SIG-M5 treated with dmso at 0.1 percent for 504 hours (cell line): ENCODE results near the gene NOTCH1.

Experiments
- DNase-seq: peaks from one replicate; lab custom pipeline; 2025; ENCODE audit not compliant: unreplicated experiment; lab: John Stamatoyannopoulos, UW

NOTCH1 gene

GRCh38 chr9:136532799-136533774, 12.8 kb downstream of the NOTCH1 start:
- DNase-seq: no peak

- no peak for DNase-seq
Observed at GRCh38 chr9:136531904-136532798, 13.7 kb downstream of the NOTCH1 start.

- no peak for DNase-seq
Observed at GRCh38 chr9:136531186-136531903, 14.5 kb downstream of the NOTCH1 start.

GRCh38 chr9:136530461-136531089, 15.3 kb downstream of the NOTCH1 start:
- DNase-seq: no peak

- DNase-seq: no peak
Observed at GRCh38 chr9:136529516-136530460, 16.1 kb downstream of the NOTCH1 start.

- DNase-seq: no peak
Observed at GRCh38 chr9:136528716-136529341, 17.0 kb downstream of the NOTCH1 start.

- no peak for DNase-seq
Observed at GRCh38 chr9:136527721-136528710, 17.8 kb downstream of the NOTCH1 start.

- DNase-seq: no peak
Observed at GRCh38 chr9:136527131-136527530, 18.7 kb downstream of the NOTCH1 start.

- no peak for DNase-seq
Observed at GRCh38 chr9:136526625-136527066, 19.2 kb downstream of the NOTCH1 start.

- DNase-seq: no peak
Observed at GRCh38 chr9:136525841-136526499, 19.9 kb downstream of the NOTCH1 start.

- DNase-seq: no peak
Observed at GRCh38 chr9:136525207-136525606, 20.6 kb downstream of the NOTCH1 start.

- DNase-seq: no peak
Observed at GRCh38 chr9:136522314-136523237, 23.3 kb downstream of the NOTCH1 start.

GRCh38 chr9:136521537-136521936, 24.3 kb downstream of the NOTCH1 start:
- no peak for DNase-seq

- DNase-seq: no peak
Observed at GRCh38 chr9:136520053-136520540, 25.8 kb downstream of the NOTCH1 start.

GRCh38 chr9:136519263-136520052, 26.4 kb downstream of the NOTCH1 start:
- no peak for DNase-seq
